ENCODE results near the gene TRPV3.

DNA sequence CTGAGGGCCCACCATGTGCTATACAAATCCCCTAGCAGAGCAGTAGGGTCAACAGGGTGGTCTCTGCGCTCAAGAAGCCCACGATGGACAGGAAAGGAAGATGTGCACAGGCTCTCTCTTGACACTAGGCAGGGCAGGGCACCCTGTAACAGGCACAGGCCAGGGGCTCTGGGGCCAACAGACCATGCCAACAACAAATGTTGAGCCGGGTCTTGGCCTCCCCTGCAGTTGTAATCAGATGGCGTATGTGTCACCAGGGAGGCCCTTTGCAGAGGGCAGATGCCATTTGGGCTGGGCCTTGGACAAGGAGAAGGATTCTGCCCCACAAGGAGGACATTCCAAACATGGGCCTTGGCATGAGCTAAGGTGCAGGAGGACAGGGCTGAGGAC lies 46.3 kb upstream of the TRPV3 start:
- TF ChIP-seq, protein P1, sequence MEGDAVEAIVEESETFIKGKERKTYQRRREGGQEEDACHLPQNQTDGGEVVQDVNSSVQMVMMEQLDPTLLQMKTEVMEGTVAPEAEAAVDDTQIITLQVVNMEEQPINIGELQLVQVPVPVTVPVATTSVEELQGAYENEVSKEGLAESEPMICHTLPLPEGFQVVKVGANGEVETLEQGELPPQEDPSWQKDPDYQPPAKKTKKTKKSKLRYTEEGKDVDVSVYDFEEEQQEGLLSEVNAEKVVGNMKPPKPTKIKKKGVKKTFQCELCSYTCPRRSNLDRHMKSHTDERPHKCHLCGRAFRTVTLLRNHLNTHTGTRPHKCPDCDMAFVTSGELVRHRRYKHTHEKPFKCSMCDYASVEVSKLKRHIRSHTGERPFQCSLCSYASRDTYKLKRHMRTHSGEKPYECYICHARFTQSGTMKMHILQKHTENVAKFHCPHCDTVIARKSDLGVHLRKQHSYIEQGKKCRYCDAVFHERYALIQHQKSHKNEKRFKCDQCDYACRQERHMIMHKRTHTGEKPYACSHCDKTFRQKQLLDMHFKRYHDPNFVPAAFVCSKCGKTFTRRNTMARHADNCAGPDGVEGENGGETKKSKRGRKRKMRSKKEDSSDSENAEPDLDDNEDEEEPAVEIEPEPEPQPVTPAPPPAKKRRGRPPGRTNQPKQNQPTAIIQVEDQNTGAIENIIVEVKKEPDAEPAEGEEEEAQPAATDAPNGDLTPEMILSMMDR (IDR thresholded peaks at IDR 0.05): no peak
- TF ChIP-seq POLR2A (IDR thresholded peaks at IDR 0.05): no peak
